Thyroid gland (tissue), 4 donors: Measurements from ENCODE around the gene PKNOX2. TPM values are rescaled to one million over a fixed set of nuclear protein-coding genes. Genes with fewer than 3 reads are reported as not detected.

ENCODE experiments used
- DNase-seq, 2 donors: peaks; one replicate each; pipeline ENCODE4 v3.0.0-alpha.2; 2019
- H3K27ac ChIP-seq, 3 donors: fragments of 200-600 bp; sonication (generic); 1 replicate in 2 of 3; 2 replicates in 1 of 3; pipeline ENCODE4 v1.5.1; 2016 to 2019; ENCODE audit warnings: mild to moderate bottlenecking in 1 of 3, moderate library complexity in 1 of 3
- H3K27me3 ChIP-seq: fragments of 200-600 bp; sonication (generic); one replicate; pipeline ENCODE4 v1.5.1; 2019
- H3K36me3 ChIP-seq, 2 donors: fragments of 200-600 bp; sonication (generic); one replicate each; pipeline ENCODE4 v1.5.1; 2016 to 2019
- H3K4me1 ChIP-seq, 2 donors: fragments of 200-600 bp; sonication (generic); one replicate each; pipeline ENCODE4 v1.5.1; 2017 to 2019
- H3K4me3 ChIP-seq, 3 donors: fragments of 200-600 bp; sonication (generic); replicated peaks in 1 of 3; 1 replicate in 2 of 3; 2 replicates in 1 of 3; pipeline ENCODE4 v1.5.1; 2016; ENCODE audit warnings: mild to moderate bottlenecking in 1 of 3
- H3K9me3 ChIP-seq: fragments of 200-600 bp; sonication (generic); one replicate; pipeline ENCODE4 v1.5.1; 2017
- POLR2A ChIP-seq, 2 donors: fragments of 450-650 bp; IDR thresholded peaks; one replicate each; pipeline ENCODE4 v1.6.1; 2017; ENCODE audit warnings: antibody characterized with exemption in 2 of 2, mild to moderate bottlenecking in 2 of 2, moderate library complexity in 1 of 2
- WGBS, 2 donors: methylation state at CpG; one replicate each; pipeline ENCODE4 v1.1.5; 2017; 5-methylcytosine and 5-hydroxymethylcytosine counted together
- intact Hi-C: fragments of 100-400 bp; cut with DNase I; formaldehyde crosslinking; loops from one replicate; pipeline ENCODE4 v1.15.1; 2023
- total RNA-seq, 4 donors: library from RNA; depleted of rRNA; stranded (reverse); fragments of >200 nt; gene quantifications; one replicate each; pipeline ENCODE4 v1.2.3, GENCODE V29; 2016
- TF ChIP-seq, protein P1 (sequence below), 6 experiments: fragments of 200-600 bp in 3 of 6; fragments of 450-650 bp in 3 of 6; sonication (generic) in 3 of 6; IDR thresholded peaks; one replicate each; pipeline ENCODE4 v1.5.1; 2016 to 2019; ENCODE audit warnings: antibody characterized with exemption in 6 of 6, mild to moderate bottlenecking in 2 of 6, inconsistent platforms in 1 of 6, moderate library complexity in 1 of 6

Gene PKNOX2
- total RNA-seq, 4 donors from 2014 or later: 6.3 to 28.0 (median 18.7) TPM

DNA sequence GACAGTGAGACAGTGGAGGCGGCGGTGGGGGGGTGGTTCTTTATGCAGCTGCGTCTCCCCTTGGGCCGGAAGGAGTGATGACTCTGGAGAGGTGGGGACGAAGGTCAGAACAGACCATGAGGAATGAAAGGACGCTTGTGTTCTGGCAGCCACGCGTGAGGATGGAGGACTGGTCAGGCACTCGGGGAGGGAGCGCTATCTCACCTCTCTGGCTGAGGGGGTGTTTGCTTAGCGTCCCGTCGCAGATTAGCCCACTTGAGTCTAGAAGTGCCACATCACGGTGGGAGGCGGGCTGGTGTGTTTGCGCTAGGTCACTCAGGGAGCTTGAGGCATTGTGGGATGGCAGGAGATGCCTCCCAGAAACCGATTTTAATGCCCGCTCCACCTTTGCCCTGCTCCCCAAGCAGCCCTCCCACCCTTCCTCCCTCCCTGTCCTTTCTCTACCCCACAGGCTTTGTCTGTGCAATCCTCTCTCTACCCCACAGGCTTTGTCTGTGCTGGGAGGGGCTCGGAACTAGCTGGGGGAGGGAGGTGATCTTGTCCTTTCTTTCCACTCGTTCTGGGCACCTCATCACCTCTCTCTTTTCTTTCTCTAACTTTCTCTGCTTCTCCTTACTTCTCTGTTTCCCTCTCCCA, 97.8 kb downstream of the PKNOX2 start:
- DNase-seq: peak; percentile 94 to 96
- intact Hi-C loops: no loop called here
- Histone ChIP-seq H3K27ac (peak overlapping the region; percentile 47 to 69 (median 69)), H3K36me3 (no peaks in the 10 kb centered on the region), H3K4me3 (no peak overlapping the region), H3K9me3 (no peaks in the 10 kb centered on the region), H3K27me3 (no peaks in the 10 kb centered on the region), H3K4me1 (peaks cover 43 to 49% of the 10 kb centered on the region in 2 donors)
- peak in 1 of 2 donors; percentile 63 for TF ChIP-seq POLR2A (IDR thresholded peaks at IDR 0.05)
- TF ChIP-seq, protein P1, sequence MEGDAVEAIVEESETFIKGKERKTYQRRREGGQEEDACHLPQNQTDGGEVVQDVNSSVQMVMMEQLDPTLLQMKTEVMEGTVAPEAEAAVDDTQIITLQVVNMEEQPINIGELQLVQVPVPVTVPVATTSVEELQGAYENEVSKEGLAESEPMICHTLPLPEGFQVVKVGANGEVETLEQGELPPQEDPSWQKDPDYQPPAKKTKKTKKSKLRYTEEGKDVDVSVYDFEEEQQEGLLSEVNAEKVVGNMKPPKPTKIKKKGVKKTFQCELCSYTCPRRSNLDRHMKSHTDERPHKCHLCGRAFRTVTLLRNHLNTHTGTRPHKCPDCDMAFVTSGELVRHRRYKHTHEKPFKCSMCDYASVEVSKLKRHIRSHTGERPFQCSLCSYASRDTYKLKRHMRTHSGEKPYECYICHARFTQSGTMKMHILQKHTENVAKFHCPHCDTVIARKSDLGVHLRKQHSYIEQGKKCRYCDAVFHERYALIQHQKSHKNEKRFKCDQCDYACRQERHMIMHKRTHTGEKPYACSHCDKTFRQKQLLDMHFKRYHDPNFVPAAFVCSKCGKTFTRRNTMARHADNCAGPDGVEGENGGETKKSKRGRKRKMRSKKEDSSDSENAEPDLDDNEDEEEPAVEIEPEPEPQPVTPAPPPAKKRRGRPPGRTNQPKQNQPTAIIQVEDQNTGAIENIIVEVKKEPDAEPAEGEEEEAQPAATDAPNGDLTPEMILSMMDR (IDR thresholded peaks at IDR 0.05): no peak
- WGBS, 2 donors: 27 to 42% methylated on average over 15 to 20 of the region's 20 CpGs

DNA sequence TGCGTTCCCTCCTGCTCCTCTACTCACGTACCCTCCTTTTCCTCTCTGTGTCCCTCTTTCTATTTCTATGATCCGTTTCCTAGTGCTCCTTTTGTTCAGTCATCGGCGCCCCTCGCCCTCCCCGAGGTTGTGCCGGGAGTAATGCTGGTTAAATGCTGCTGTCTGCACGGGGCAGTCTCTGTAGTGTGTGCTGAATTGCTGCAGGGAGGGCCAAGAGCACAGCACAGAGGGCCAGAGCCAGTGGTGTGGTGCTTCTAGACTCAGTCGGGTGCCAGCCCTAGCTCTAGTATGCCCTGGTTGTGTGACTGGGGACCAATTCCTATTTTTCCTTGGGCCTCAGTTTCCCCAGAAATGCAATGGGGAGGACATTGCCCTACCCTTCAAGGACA, 98.3 kb downstream of the PKNOX2 start:
- no peak overlapping the region for H3K4me3 ChIP-seq
- TF ChIP-seq POLR2A (IDR thresholded peaks at IDR 0.05): no peak
- TF ChIP-seq, protein P1 (IDR thresholded peaks at IDR 0.05): peak in 1 of 6 experiments; percentile 11
- no peaks in the 10 kb centered on the region for H3K27me3 ChIP-seq
- H3K36me3 ChIP-seq: no peaks in the 10 kb centered on the region
- intact Hi-C loops: no loop called here
- H3K4me1 ChIP-seq: peaks cover 43 to 51% of the 10 kb centered on the region in 2 donors
- peak overlapping the region; percentile 47 to 69 (median 69) for H3K27ac ChIP-seq
- WGBS, 2 donors: 29 to 34% methylated on average over 10 of the region's 10 CpGs
- no peaks in the 10 kb centered on the region for H3K9me3 ChIP-seq
- peak; percentile 56 to 63 for DNase-seq

DNA sequence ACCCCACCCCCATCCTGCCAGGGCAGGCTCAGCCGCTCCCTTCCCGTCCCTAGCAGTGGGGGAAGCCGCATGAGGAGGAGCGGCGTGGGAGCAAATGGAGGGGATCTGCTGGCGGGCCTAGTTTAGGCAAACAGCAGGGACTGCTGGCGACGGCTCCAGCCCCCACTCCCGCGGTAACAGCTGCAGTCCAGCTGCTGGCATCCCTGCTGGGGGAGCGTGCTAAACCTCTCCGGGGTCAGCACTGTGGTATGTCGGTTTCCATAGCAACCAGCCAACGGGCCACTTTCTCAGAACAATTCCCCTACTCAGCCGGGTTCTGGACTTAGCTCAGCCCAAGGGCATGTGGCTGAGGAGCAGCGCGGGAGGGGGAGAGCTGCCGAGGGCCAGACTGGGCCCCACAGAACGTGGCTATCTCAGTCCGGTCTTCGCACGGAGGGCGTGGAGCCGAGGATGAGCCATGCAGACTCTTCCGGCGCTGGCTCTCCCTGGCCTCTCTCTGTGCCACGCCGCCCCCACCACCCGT, 98.8 kb downstream of the PKNOX2 start:
- 23 to 30% methylated on average over 10 of the region's 29 CpGs for WGBS, 2 donors
- Histone ChIP-seq H3K4me1 (peaks cover 43 to 51% of the 10 kb centered on the region in 2 donors), H3K4me3 (no peak overlapping the region), H3K36me3 (no peaks in the 10 kb centered on the region), H3K9me3 (no peaks in the 10 kb centered on the region), H3K27me3 (no peaks in the 10 kb centered on the region), H3K27ac (peak overlapping the region; percentile 16 to 69 (median 47))
- TF ChIP-seq, protein P1 (IDR thresholded peaks at IDR 0.05): no peak
- no peak for TF ChIP-seq POLR2A (IDR thresholded peaks at IDR 0.05)
- intact Hi-C loops: no loop called here
- peak; percentile 52 to 54 for DNase-seq

GRCh38 chr11:125264100-125265022, 99.8 kb downstream of the PKNOX2 start:
- no peak for DNase-seq
- TF ChIP-seq, protein P1 (IDR thresholded peaks at IDR 0.05): no peak
- no peak for TF ChIP-seq POLR2A (IDR thresholded peaks at IDR 0.05)
- intact Hi-C loops: no loop called here
- Histone ChIP-seq H3K4me1 (peaks cover 43 to 51% of the 10 kb centered on the region in 2 donors), H3K36me3 (no peaks in the 10 kb centered on the region), H3K4me3 (no peak overlapping the region), H3K27me3 (no peaks in the 10 kb centered on the region), H3K9me3 (no peaks in the 10 kb centered on the region), H3K27ac (peak overlapping the region; percentile 47 to 69 (median 66))
- WGBS, 2 donors: 83 to 88% methylated on average over 14 of the region's 14 CpGs
